Omental fat pad (tissue), 4 donors: ENCODE data around the gene ARHGEF3. TPM values are rescaled to one million over a fixed set of nuclear protein-coding genes. Genes with fewer than 3 reads are reported as not detected.
"Not testable (repeated sequence)": the region's sequence is repeated elsewhere in the genome, so short reads cannot be mapped to it uniquely, and the experiment has no call there.

Experiments used
- ATAC-seq: fragments of 150-250 bp; one replicate; pipeline ENCODE4 v1.9.1; 2016; ENCODE audit warnings: mild to moderate bottlenecking, moderate library complexity; ENCODE audit not compliant: low FRiP score
- DNase-seq: peaks from one replicate; pipeline ENCODE4 v3.0.0-alpha.2; 2019; ENCODE audit warnings: low spot score
- total RNA-seq, 4 donors: library from RNA; depleted of rRNA; stranded (reverse); fragments of >200 nt; gene quantifications; one replicate each; pipeline ENCODE4 v1.1.0, GENCODE V29; 2016
- TF ChIP-seq, protein P1 (sequence below), 3 donors: fragments of 450-650 bp; IDR thresholded peaks; one replicate each; pipeline ENCODE4 v1.5.1; 2016 to 2017; ENCODE audit warnings: antibody characterized with exemption in 3 of 3, mild to moderate bottlenecking in 3 of 3, moderate library complexity in 2 of 3

The ARHGEF3 gene
- total RNA-seq, 4 donors from 2014 or later = 16.9 to 26.3 (median 21.9) TPM

DNA sequence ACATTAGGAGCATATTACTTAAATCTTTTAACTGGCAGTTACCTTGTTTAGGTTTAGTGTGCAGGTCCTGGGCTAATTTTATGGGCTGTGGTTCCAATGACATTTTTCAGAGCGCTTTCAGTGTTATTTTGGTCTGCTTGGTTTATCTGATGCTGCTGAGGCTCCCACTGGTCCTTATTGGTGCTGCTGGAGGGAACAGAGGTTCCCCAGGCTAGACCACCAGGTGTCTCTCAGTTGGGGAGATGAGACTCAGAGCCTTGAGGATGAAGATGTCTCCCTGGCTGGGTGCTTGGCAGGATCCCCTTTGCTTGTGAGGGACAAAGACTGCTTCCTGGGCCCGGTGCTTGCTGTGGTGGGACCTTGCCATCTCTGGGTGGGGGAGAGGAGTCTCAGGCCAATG, 90.4 kb downstream of the ARHGEF3 start:
- DNase-seq (no peak), ATAC-seq (no peak)
- TF ChIP-seq, protein P1, sequence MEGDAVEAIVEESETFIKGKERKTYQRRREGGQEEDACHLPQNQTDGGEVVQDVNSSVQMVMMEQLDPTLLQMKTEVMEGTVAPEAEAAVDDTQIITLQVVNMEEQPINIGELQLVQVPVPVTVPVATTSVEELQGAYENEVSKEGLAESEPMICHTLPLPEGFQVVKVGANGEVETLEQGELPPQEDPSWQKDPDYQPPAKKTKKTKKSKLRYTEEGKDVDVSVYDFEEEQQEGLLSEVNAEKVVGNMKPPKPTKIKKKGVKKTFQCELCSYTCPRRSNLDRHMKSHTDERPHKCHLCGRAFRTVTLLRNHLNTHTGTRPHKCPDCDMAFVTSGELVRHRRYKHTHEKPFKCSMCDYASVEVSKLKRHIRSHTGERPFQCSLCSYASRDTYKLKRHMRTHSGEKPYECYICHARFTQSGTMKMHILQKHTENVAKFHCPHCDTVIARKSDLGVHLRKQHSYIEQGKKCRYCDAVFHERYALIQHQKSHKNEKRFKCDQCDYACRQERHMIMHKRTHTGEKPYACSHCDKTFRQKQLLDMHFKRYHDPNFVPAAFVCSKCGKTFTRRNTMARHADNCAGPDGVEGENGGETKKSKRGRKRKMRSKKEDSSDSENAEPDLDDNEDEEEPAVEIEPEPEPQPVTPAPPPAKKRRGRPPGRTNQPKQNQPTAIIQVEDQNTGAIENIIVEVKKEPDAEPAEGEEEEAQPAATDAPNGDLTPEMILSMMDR (IDR thresholded peaks at IDR 0.05) = no peak

DNA sequence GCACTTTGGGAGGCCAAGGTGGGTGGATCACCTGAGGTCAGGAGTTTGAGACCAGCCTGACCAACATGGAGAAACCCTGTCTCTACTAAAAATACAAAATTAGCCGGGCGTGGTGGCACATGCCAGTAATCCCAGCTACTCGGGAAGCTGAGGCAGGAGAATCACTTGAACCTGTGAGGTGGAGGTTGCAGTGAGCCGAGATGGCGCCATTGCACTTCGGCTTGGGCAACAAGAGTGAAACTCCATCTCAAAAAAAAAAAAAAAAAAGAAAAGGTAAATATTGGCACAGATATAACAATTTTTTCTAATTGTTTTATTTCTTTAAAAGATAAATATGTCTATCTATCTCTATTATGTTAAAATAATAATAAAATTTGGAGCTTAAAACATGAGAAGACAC, 94.3 kb downstream of the ARHGEF3 start:
- not testable (repeated sequence) for DNase-seq, ATAC-seq

DNA sequence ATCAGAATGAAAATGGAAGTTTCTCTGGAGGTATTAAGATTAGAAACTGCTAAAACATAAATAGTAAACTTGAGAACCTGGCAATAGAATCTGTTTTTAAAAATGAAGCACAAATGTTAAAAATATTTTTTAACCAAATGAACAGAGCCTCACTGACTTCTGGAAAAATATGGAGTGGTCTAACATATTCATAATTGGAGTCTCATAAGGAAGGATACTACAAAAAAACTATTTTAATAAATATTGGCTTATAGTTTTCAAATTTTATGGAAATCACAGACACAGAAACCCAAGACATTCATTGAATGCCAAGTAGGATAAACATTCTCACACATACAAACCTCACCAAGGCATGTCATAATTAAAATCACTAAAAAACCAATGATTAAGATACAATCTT, 95.1 kb downstream of the ARHGEF3 start:
- ATAC-seq (no peak), DNase-seq (no peak)
- TF ChIP-seq, protein P1 (IDR thresholded peaks at IDR 0.05) = no peak

DNA sequence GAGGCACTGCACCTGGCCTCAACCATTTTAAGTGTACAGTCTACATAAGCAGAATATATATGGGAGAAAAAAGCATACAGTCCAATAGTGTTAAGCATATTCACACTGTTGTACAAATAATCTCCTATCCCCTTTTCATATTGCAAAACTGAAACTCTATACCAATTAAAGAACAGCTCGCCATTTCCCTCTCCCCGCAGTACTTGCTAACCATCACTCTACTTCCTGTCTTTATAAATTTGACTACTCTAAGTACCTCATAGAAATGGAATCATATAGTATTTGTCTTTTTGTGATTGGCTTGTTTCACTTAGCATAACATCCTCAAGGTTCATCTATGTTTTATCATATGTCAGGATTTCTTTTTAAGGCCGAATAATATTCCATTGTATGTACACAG, 97.0 kb downstream of the ARHGEF3 start:
- TF ChIP-seq, protein P1 (IDR thresholded peaks at IDR 0.05) = no peak

DNA sequence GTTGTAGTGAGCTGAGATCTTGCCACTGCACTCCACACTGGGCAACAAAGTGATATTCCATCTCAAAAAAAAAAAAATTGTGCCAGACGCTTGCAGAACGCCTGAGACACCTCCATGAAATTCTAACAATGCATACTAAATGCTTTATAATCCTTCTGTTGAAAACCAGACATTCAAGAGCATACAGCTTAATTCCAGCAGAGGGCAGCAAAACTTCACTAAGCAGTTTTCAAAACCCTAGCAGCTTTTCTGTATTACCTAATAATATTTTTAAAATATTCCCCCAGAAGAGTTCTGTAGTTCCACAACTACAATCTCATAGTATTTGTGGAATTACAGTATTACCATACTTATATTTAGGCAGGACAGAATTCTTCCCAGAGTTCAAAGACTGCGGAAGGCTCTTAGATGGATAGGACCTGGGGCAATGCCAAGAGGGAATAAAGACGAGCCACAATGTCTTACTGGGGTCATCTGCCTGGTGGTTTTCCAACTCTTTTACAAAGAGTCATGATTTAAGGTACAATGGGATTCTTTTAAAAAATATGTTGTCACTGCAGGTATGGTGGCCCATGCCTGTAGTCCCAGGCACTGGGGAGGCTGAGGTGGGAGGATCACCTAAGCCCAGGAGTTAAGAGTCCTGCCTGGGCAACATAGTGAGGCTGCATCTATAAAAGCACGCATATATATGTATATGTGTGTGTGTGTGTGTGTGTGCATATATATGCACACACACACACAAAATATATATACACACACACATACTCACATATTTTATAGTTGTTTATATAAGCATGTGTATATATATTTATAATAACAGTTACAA, 99.0 kb downstream of the ARHGEF3 start:
- DNase-seq = no peak
- TF ChIP-seq, protein P1 (IDR thresholded peaks at IDR 0.05) = peak in 2 of 3 donors; percentile 14 to 67
- ATAC-seq = no peak

More for the DNA sequence above, 97.0 kb downstream of the ARHGEF3 start:
- no peak for DNase-seq
- no peak for ATAC-seq

DNA sequence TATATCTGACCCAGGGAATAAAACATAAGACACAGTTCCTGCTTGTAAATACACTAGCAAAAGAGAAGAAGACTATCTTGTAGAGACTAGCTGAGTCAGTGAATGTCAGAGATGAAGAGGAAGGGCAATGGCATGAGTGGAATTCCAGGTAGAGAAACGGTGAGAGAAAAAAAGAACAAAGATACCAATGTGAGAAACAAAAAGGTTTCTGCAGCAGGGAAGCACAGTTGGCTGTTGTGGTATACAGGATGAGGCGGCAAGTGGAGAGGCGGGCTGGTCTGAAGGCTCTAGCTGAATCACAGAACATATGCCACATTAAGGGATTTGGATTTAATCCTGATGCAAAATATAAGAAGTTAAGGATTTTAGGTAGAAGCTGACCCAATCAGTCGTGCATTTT, 101.6 kb downstream of the ARHGEF3 start:
- TF ChIP-seq, protein P1 (IDR thresholded peaks at IDR 0.05) = no peak
- DNase-seq (no peak), ATAC-seq (no peak)

- DNase-seq (no peak), ATAC-seq (no peak)
Measured at GRCh38 chr3:56694867-56695683, 106.7 kb downstream of the ARHGEF3 start.

More at GRCh38 chr3:56694867-56695683, 106.7 kb downstream of the ARHGEF3 start:
- TF ChIP-seq, protein P1 (IDR thresholded peaks at IDR 0.05) = no peak
